HepG2 (cell line): ENCODE measurements around the gene CHRNA5. TPM values are rescaled to one million over a fixed set of nuclear protein-coding genes. Genes with fewer than 3 reads are reported as not detected.

Experiments
- ATAC-seq: fragments of 200-7000 bp; cut with Tn5 transposase; 3 replicates; pipeline ENCODE4 v1.9.1; 2020; ENCODE audit warnings: mild to moderate bottlenecking, moderate library complexity
- BruUV-seq: library from RNA; stranded (reverse); fragments of 400-500 nt; replicated peaks from 2 replicates; lab custom pipeline; 2021; lab: Mats Ljungman, UMichigan
- CTCF ChIA-PET: fragments of 300-600 bp; formaldehyde crosslinking; extraction: SDS; loops from one replicate; lab custom pipeline; 2021; ENCODE audit warnings: low total read pairs, inconsistent platforms, low intra/inter-chr PET ratio; lab: Yijun Ruan, JAX
- POLR2A ChIA-PET: fragments of 350-600 bp; sonication (Branson Sonifier 250); formaldehyde crosslinking; loops from one replicate; lab custom pipeline; 2020; ENCODE audit warnings: antibody characterized with exemption, inconsistent platforms; lab: Yijun Ruan, JAX
- DNase-seq: peaks from one replicate; pipeline ENCODE4 v3.0.0-alpha.2; 2015; ENCODE audit warnings: low spot score
- FAIRE-seq: peaks from 3 replicates; lab custom pipeline; 2011; peaks lifted over from hg19 to GRCh38; lab: Jason Lieb, UNC
- H2AFZ ChIP-seq: one replicate; pipeline ENCODE4 v1.6.1; 2011; ENCODE audit warnings: low read length, inconsistent platforms
- H3K27ac ChIP-seq: fragments of 300-600 bp; 3 replicates; pipeline ENCODE4 v1.8.0; 2011; ENCODE audit warnings: mixed run types, mild to moderate bottlenecking, mixed read lengths, low read length, inconsistent platforms; ENCODE audit not compliant: insufficient read depth; ENCODE audit errors: extremely low read length
- H3K27me3 ChIP-seq, 2 experiments: fragments of 200-600 bp in 1 of 2; 2 replicates in 1 of 2; 3 replicates in 1 of 2; pipeline versions ENCODE4 v1.6.0 to v1.8.0; 2011; ENCODE audit warnings: low read length in 2 of 2, mild to moderate bottlenecking in 2 of 2, moderate library complexity in 2 of 2, inconsistent platforms in 1 of 2; ENCODE audit not compliant: insufficient read depth in 2 of 2, control insufficient read depth in 1 of 2
- H3K36me3 ChIP-seq, 2 experiments: fragments of 200-600 bp in 1 of 2; replicated peaks in 1 of 2; 2 replicates in 1 of 2; 3 replicates in 1 of 2; pipeline versions ENCODE4 v1.5.1 to v1.8.0; 2011; ENCODE audit warnings: low read length in 2 of 2, inconsistent platforms in 1 of 2; ENCODE audit not compliant: insufficient read depth in 2 of 2, control insufficient read depth in 1 of 2
- H3K4me1 ChIP-seq: 2 replicates; pipeline ENCODE4 v1.5.1; 2012; ENCODE audit warnings: low read length, inconsistent platforms; ENCODE audit not compliant: insufficient read depth
- H3K4me2 ChIP-seq: 2 replicates; pipeline ENCODE4 v1.6.0; 2011; ENCODE audit warnings: low read depth, low read length, inconsistent platforms
- H3K4me3 ChIP-seq, 3 experiments: fragments of 200-600 bp in 1 of 3; sonication (generic), shearing (Covaris generic) in 1 of 3; replicated peaks in 1 of 3; 2 replicates each; pipeline ENCODE4 v1.5.1; 2011 to 2016; ENCODE audit warnings: low read length in 3 of 3, inconsistent platforms in 2 of 3, low read depth in 2 of 3, mild to moderate bottlenecking in 2 of 3, control low read depth in 1 of 3, mixed read lengths in 1 of 3; ENCODE audit not compliant: insufficient read depth in 1 of 3
- H3K79me2 ChIP-seq: one replicate; pipeline ENCODE4 v1.6.1; 2011; ENCODE audit warnings: low read length, inconsistent platforms; ENCODE audit not compliant: insufficient read depth
- H3K9ac ChIP-seq: 2 replicates; pipeline ENCODE4 v1.6.0; 2011; ENCODE audit warnings: mild to moderate bottlenecking, low read depth, low read length, inconsistent platforms; ENCODE audit not compliant: insufficient read depth
- H3K9me3 ChIP-seq: 2 replicates; pipeline ENCODE4 v1.5.1; 2012; ENCODE audit warnings: mild to moderate bottlenecking, low read length
- H4K20me1 ChIP-seq: 2 replicates; pipeline ENCODE4 v1.6.0; 2011; ENCODE audit warnings: inconsistent platforms, mild to moderate bottlenecking, low read length, moderate library complexity; ENCODE audit not compliant: insufficient read depth
- BATF2 ChIP-seq: sonication (generic); formaldehyde crosslinking; IDR thresholded peaks from 2 replicates; pipeline ENCODE4 v1.8.0; 2022; ENCODE audit warnings: mild to moderate bottlenecking, missing genetic modification reagents, moderate library complexity
- DPF2 ChIP-seq: sonication (generic); formaldehyde crosslinking; IDR thresholded peaks from 2 replicates; pipeline ENCODE4 v1.4.0; 2020; ENCODE audit warnings: mild to moderate bottlenecking, low read depth, missing genetic modification reagents, borderline replicate concordance
- GLI4 ChIP-seq: sonication (generic); formaldehyde crosslinking; IDR thresholded peaks from 2 replicates; pipeline ENCODE4 v1.5.1; 2020; ENCODE audit warnings: missing genetic modification reagents, mild to moderate bottlenecking, moderate library complexity, borderline replicate concordance
- HNRNPLL ChIP-seq: fragments of 200-400 bp; formaldehyde crosslinking; IDR thresholded peaks from 2 replicates; pipeline ENCODE4 v1.6.1; 2017; ENCODE audit warnings: mild to moderate bottlenecking, low read depth, low read length; ENCODE audit not compliant: poor library complexity, severe bottlenecking
- KDM1A ChIP-seq: IDR thresholded peaks from 2 replicates; pipeline ENCODE4 v1.6.1; 2016; ENCODE audit warnings: missing compliant biosample characterization
- REPIN1 ChIP-seq: sonication (generic); formaldehyde crosslinking; IDR thresholded peaks from 2 replicates; pipeline ENCODE4 v1.8.0; 2022; ENCODE audit warnings: missing genetic modification reagents, low read depth, mild to moderate bottlenecking, borderline replicate concordance
- SALL2 ChIP-seq: sonication (generic); formaldehyde crosslinking; IDR thresholded peaks from 2 replicates; pipeline ENCODE4 v1.8.1; 2023; ENCODE audit warnings: mild to moderate bottlenecking, missing genetic modification reagents, inconsistent platforms
- TBX2 ChIP-seq: sonication (generic); formaldehyde crosslinking; IDR thresholded peaks from 2 replicates; pipeline ENCODE4 v1.5.0; 2020; ENCODE audit warnings: missing genetic modification reagents, mild to moderate bottlenecking, borderline replicate concordance
- YEATS4 ChIP-seq: sonication (generic); formaldehyde crosslinking; IDR thresholded peaks from 2 replicates; pipeline ENCODE4 v1.4.0; 2020; ENCODE audit warnings: missing genetic modification reagents, borderline replicate concordance
- ZBTB14 ChIP-seq: sonication (generic); formaldehyde crosslinking; IDR thresholded peaks from 2 replicates; pipeline ENCODE4 v1.4.0; 2020; ENCODE audit warnings: missing genetic modification reagents
- ZBTB38 ChIP-seq: sonication (generic); formaldehyde crosslinking; IDR thresholded peaks from 2 replicates; pipeline ENCODE4 v1.5.1; 2020; ENCODE audit warnings: mild to moderate bottlenecking, missing genetic modification reagents
- ZBTB43 ChIP-seq: sonication (generic); formaldehyde crosslinking; conservative IDR thresholded peaks from 2 replicates; pipeline ENCODE4 v1.4.0; 2020; ENCODE audit warnings: missing genetic modification reagents
- ZNF362 ChIP-seq: sonication (generic); formaldehyde crosslinking; IDR thresholded peaks from 2 replicates; pipeline ENCODE4 v1.4.0; 2020; ENCODE audit warnings: missing genetic modification reagents, mild to moderate bottlenecking, borderline replicate concordance
- ZNF451 ChIP-seq: sonication (generic); formaldehyde crosslinking; IDR thresholded peaks from 2 replicates; pipeline ENCODE4 v1.5.0; 2020; ENCODE audit warnings: mild to moderate bottlenecking, missing genetic modification reagents
- ZNF468 ChIP-seq: sonication (generic); formaldehyde crosslinking; IDR thresholded peaks from 2 replicates; pipeline ENCODE4 v1.8.0; 2022; ENCODE audit warnings: mild to moderate bottlenecking, moderate library complexity, missing genetic modification reagents
- ZNF530 ChIP-seq: sonication (generic); formaldehyde crosslinking; IDR thresholded peaks from 2 replicates; pipeline ENCODE4 v1.5.0; 2020; ENCODE audit warnings: low read depth, mild to moderate bottlenecking, missing genetic modification reagents
- ZNF878 ChIP-seq: sonication (generic); formaldehyde crosslinking; IDR thresholded peaks from 2 replicates; pipeline ENCODE4 v1.8.1; 2023; ENCODE audit warnings: mild to moderate bottlenecking, missing genetic modification reagents, moderate library complexity
- WGBS: methylation state at CpG from one replicate; pipeline ENCODE4 v1.1.6; 2017; ENCODE audit warnings: low lambda C conversion rate; 5-methylcytosine and 5-hydroxymethylcytosine counted together
- in situ Hi-C: cut with HindIII; loops from 2 replicates; pipeline ENCODE4 v1.10.0; 2017; ENCODE audit warnings: low pct_unique_long_range_greater_than_20kb; ENCODE audit not compliant: extremely low pct_ligation_motif_present
- intact Hi-C: fragments of 100-400 bp; cut with micrococcal nuclease; formaldehyde crosslinking; loops from one replicate; pipeline ENCODE4 v1.10.0; 2022; ENCODE audit not compliant: unreplicated experiment
- polyA plus RNA-seq, 8 experiments: library from polyadenylated mRNA; depleted of rRNA in 3 of 8; stranded (reverse) in 7 of 8; unstranded in 1 of 8; fragments of >200 nt; fragmentation: Illumina TruSeq in 4 of 8; extraction: Trizol in 4 of 8; gene quantifications; 2 replicates each; pipeline versions ENCODE4 v1.2.1 to v1.2.3, GENCODE V29; 2011 to 2016; ENCODE audit warnings: low read depth in 4 of 8, missing spikeins in 1 of 8, mixed read lengths in 1 of 8; ENCODE audit not compliant: insufficient read depth in 1 of 8
- total RNA-seq, 5 experiments: library from RNA; depleted of rRNA; stranded (reverse); fragments of >200 nt; fragmentation: Illumina TruSeq; extraction: Trizol; gene quantifications; 2 replicates each; pipeline ENCODE4 v1.2.3, GENCODE V29; 2016; ENCODE audit warnings: low read depth in 1 of 5

The CHRNA5 gene
- total and polyA plus RNA-seq, 2 of the 13 experiments (the other 11 are each of a cell fraction or from before 2014, with no cell fraction given) = 3.7 to 10.5 TPM

GRCh38 chr15:78621810-78622402 lies 56.6 kb downstream of the CHRNA5 start (continued):
- TF ChIP-seq ZBTB38 (CRISPR knock-in tag) (no peak), DPF2 (CRISPR knock-in tag) (no peak), HNRNPLL (no peak), ZNF530 (no peak), ZNF468 (no peak), YEATS4 (no peak), ZBTB43 (CRISPR knock-in tag) (no peak)

GRCh38 chr15:78623786-78624497 lies 58.6 kb downstream of the CHRNA5 start:
- H3K9ac ChIP-seq = no peak overlapping the region
- POLR2A ChIA-PET = no interaction called here
- DNase-seq (no peak), ATAC-seq (no peak), FAIRE-seq (no peak)
- no peak overlapping the region for H3K27ac ChIP-seq
- H3K4me1 ChIP-seq = no peaks in the 10 kb centered on the region
- H3K27me3 ChIP-seq = peaks cover 12 to 86% of the 10 kb centered on the region in 2 experiments
- no peaks in the 10 kb centered on the region for H3K36me3 ChIP-seq
- no peaks in the 10 kb centered on the region for H3K79me2 ChIP-seq
- H3K4me3 ChIP-seq = no peak overlapping the region
- H2AFZ ChIP-seq = no peak overlapping the region
- intact Hi-C loops = no loop called here
- CTCF ChIA-PET = no interaction called here
- BruUV-seq = no TSS peak
- in situ Hi-C loops = no loop called here
- no peaks in the 10 kb centered on the region for H4K20me1 ChIP-seq
- no peak overlapping the region for H3K4me2 ChIP-seq
- no peaks in the 10 kb centered on the region for H3K9me3 ChIP-seq
- 30% methylated on average over 7 of the region's 7 CpGs for WGBS
- TF ChIP-seq ZNF878 (CRISPR knock-in tag) (no peak), BATF2 (CRISPR knock-in tag) (no peak), TBX2 (CRISPR knock-in tag) (no peak), SALL2 (CRISPR knock-in tag) (no peak), ZBTB14 (no peak), ZNF451 (no peak), ZNF362 (CRISPR knock-in tag) (no peak), REPIN1 (CRISPR knock-in tag) (no peak), GLI4 (CRISPR knock-in tag) (no peak), KDM1A (CRISPR knock-in tag) (no peak)
